HepG2 (cell line): ENCODE measurements around the gene ZBED5. TPM values are rescaled to one million over a fixed set of nuclear protein-coding genes. Genes with fewer than 3 reads are reported as not detected.

Source experiments
- HDAC2 ChIP-seq: sonication (generic); formaldehyde crosslinking; IDR thresholded peaks from 2 replicates; pipeline ENCODE4 v1.4.0; 2020; ENCODE audit warnings: missing genetic modification reagents
- KAT2B ChIP-seq: fragments of 150-350 bp; IDR thresholded peaks from 2 replicates; pipeline ENCODE4 v1.6.1; 2014; ENCODE audit warnings: low read depth, low read length, borderline replicate concordance
- KLF15 ChIP-seq: sonication (generic); formaldehyde crosslinking; IDR thresholded peaks from 2 replicates; pipeline ENCODE4 v1.8.1; 2023; ENCODE audit warnings: borderline replicate concordance, mild to moderate bottlenecking, inconsistent platforms, missing genetic modification reagents, mixed read lengths
- MEIS1 ChIP-seq: sonication (generic); formaldehyde crosslinking; IDR thresholded peaks from 2 replicates; pipeline ENCODE4 v1.9.0; 2021; ENCODE audit warnings: mild to moderate bottlenecking, missing genetic modification reagents, moderate library complexity, borderline replicate concordance
- REXO4 ChIP-seq: sonication (generic); formaldehyde crosslinking; IDR thresholded peaks from 2 replicates; pipeline ENCODE4 v1.8.0; 2022; ENCODE audit warnings: missing genetic modification reagents, mild to moderate bottlenecking, borderline replicate concordance
- RFX5 ChIP-seq: IDR thresholded peaks from 2 replicates; pipeline ENCODE4 v1.6.1; 2011; ENCODE audit warnings: low read depth, low read length, improper control_type of control experiment
- TRIM24 ChIP-seq: sonication (generic); formaldehyde crosslinking; IDR thresholded peaks from 2 replicates; pipeline ENCODE4 v1.8.0; 2022; ENCODE audit warnings: mild to moderate bottlenecking, missing genetic modification reagents
- YEATS2 ChIP-seq: sonication (generic); formaldehyde crosslinking; IDR thresholded peaks from 2 replicates; pipeline ENCODE4 v1.4.0; 2020; ENCODE audit warnings: missing genetic modification reagents, borderline replicate concordance
- ZNF24 ChIP-seq: fragments of 450-650 bp; IDR thresholded peaks from 2 replicates; pipeline ENCODE4 v1.6.1; 2017; ENCODE audit warnings: antibody characterized with exemption, mild to moderate bottlenecking
- ZNF343 ChIP-seq: sonication (generic); formaldehyde crosslinking; IDR thresholded peaks from 2 replicates; pipeline ENCODE4 v1.4.0; 2020; ENCODE audit warnings: mild to moderate bottlenecking, missing genetic modification reagents
- ZNF44 ChIP-seq: sonication (generic); formaldehyde crosslinking; IDR thresholded peaks from 2 replicates; pipeline ENCODE4 v1.5.1; 2020; ENCODE audit warnings: mild to moderate bottlenecking, missing genetic modification reagents
- ZNF558 ChIP-seq: sonication (generic); formaldehyde crosslinking; IDR thresholded peaks from 2 replicates; pipeline ENCODE4 v1.9.0; 2022; ENCODE audit warnings: mild to moderate bottlenecking, missing genetic modification reagents, borderline replicate concordance
- ZNF562 ChIP-seq: sonication (generic); formaldehyde crosslinking; IDR thresholded peaks from 2 replicates; pipeline ENCODE4 v1.8.0; 2022; ENCODE audit warnings: missing genetic modification reagents, borderline replicate concordance
- ZNF761 ChIP-seq: sonication (generic); formaldehyde crosslinking; conservative IDR thresholded peaks from 2 replicates; pipeline ENCODE4 v1.4.0; 2020; ENCODE audit warnings: mild to moderate bottlenecking, missing genetic modification reagents
- polyA plus RNA-seq, 8 experiments: library from polyadenylated mRNA; depleted of rRNA in 3 of 8; stranded (reverse) in 7 of 8; unstranded in 1 of 8; fragments of >200 nt; fragmentation: Illumina TruSeq in 4 of 8; extraction: Trizol in 4 of 8; gene quantifications; 2 replicates each; pipeline versions ENCODE4 v1.2.1 to v1.2.3, GENCODE V29; 2011 to 2016; ENCODE audit warnings: low read depth in 4 of 8, missing spikeins in 1 of 8, mixed read lengths in 1 of 8; ENCODE audit not compliant: insufficient read depth in 1 of 8
- total RNA-seq, 5 experiments: library from RNA; depleted of rRNA; stranded (reverse); fragments of >200 nt; fragmentation: Illumina TruSeq; extraction: Trizol; gene quantifications; 2 replicates each; pipeline ENCODE4 v1.2.3, GENCODE V29; 2016; ENCODE audit warnings: low read depth in 1 of 5
- TF ChIP-seq, protein P1 (sequence below): IDR thresholded peaks from 2 replicates; pipeline ENCODE4 v1.6.1; 2016
- TF ChIP-seq, protein P2 (sequence below): sonication (generic); formaldehyde crosslinking; IDR thresholded peaks from 2 replicates; pipeline ENCODE4 v1.4.0; 2020; ENCODE audit warnings: mild to moderate bottlenecking, low read depth, missing genetic modification reagents
- TF ChIP-seq, protein P3 (sequence below): sonication (generic); formaldehyde crosslinking; IDR thresholded peaks from 2 replicates; pipeline ENCODE4 v1.5.1; 2020; ENCODE audit warnings: missing genetic modification reagents, mild to moderate bottlenecking, borderline replicate concordance
- TF ChIP-seq, protein P4 (sequence below): sonication (generic); formaldehyde crosslinking; IDR thresholded peaks from 2 replicates; pipeline ENCODE4 v1.4.0; 2020; ENCODE audit warnings: missing genetic modification reagents, borderline replicate concordance
- TF ChIP-seq, protein P5 (sequence below): sonication (generic); formaldehyde crosslinking; IDR thresholded peaks from 2 replicates; pipeline ENCODE4 v1.4.0; 2020; ENCODE audit warnings: mild to moderate bottlenecking, missing genetic modification reagents, borderline replicate concordance
- TF ChIP-seq, protein P6 (sequence below): IDR thresholded peaks from 2 replicates; pipeline ENCODE4 v1.6.1; 2016; ENCODE audit warnings: low read depth

Gene ZBED5
- total and polyA plus RNA-seq, 2 of the 13 experiments (the other 11 are each of a cell fraction or from before 2014, with no cell fraction given): 18.2 to 38.6 TPM

DNA sequence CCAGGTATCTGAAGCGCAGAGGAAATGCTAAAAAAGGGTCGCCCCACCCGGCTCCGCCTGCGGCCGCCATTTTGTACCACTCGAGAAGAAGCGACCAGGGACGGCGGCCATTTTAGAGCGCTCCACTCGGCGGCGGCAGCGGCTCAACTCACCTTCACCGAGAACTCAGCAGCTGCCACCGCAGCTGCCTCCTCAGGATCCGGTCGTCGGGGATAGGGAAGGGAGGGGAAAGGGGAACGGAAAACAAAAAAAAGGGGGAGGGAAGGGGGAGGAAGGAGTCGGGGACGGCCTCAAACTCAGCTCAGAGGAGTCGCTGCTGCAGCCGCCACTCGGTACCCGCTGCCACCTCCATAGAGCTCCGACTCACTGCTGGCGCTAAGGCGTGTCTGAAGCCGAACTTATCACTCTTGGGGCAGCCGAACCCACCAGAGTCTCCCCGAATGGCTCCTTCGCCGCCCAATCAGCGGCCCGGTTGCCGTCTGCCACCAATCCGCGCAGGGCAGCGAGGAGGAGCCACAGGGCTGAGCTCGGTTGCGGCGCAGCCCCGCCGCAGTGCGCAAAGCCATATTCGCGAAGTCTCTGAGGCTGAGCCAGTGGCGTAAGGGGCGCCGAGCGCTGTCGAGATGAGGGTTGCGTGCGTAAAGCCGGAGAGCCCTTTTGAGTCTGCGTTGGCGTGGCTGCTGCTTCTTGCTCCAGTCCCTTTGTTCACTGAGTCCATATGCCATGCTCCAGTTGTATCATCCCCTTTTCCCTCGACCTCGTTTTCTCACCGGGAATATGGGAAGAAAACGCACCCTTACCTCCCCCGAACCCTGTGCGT lies 49.1 kb downstream of the ZBED5 start, which contains the start of gene EIF4G2 (continued):
- 0 out of 2 replicates have a peak, but pooled peaks have one; percentile 79 for TF ChIP-seq ZNF761
- TF ChIP-seq, protein P1, sequence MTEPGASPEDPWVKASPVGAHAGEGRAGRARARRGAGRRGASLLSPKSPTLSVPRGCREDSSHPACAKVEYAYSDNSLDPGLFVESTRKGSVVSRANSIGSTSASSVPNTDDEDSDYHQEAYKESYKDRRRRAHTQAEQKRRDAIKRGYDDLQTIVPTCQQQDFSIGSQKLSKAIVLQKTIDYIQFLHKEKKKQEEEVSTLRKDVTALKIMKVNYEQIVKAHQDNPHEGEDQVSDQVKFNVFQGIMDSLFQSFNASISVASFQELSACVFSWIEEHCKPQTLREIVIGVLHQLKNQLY (CRISPR knock-in tag): no peak; the same call in 1 of the 2 replicates
- peak; percentile 42; the same call in 1 of the 2 replicates for TF ChIP-seq KLF15 (CRISPR knock-in tag)
- TF ChIP-seq, protein P2, sequence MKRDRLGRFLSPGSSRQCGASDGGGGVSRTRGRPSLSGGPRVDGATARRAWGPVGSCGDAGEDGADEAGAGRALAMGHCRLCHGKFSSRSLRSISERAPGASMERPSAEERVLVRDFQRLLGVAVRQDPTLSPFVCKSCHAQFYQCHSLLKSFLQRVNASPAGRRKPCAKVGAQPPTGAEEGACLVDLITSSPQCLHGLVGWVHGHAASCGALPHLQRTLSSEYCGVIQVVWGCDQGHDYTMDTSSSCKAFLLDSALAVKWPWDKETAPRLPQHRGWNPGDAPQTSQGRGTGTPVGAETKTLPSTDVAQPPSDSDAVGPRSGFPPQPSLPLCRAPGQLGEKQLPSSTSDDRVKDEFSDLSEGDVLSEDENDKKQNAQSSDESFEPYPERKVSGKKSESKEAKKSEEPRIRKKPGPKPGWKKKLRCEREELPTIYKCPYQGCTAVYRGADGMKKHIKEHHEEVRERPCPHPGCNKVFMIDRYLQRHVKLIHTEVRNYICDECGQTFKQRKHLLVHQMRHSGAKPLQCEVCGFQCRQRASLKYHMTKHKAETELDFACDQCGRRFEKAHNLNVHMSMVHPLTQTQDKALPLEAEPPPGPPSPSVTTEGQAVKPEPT (CRISPR knock-in tag): peak; percentile 71; the same call in 1 of the 2 replicates
- TF ChIP-seq YEATS2 (CRISPR knock-in tag): peak; percentile 74; the same call in 1 of the 2 replicates
- TF ChIP-seq KAT2B: no peak
- TF ChIP-seq TRIM24 (CRISPR knock-in tag): no peak
- peak; percentile 74 for TF ChIP-seq RFX5
- peak; percentile 30; the same call in 1 of the 2 replicates for TF ChIP-seq HDAC2
- TF ChIP-seq, protein P3, sequence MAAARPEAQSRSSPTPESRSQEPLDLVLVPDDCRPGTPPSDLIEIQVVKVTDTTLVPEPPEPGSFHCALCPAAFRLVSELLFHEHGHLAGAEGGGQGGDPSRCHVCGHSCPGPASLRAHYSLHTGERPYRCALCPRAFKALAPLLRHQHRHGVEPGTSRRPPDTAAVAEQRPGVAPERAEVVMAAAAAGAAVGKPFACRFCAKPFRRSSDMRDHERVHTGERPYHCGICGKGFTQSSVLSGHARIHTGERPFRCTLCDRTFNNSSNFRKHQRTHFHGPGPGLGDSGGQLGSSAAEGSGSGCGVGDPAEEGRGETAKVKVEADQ (CRISPR knock-in tag): peak; percentile 50; the same call in 1 of the 2 replicates
- TF ChIP-seq, protein P4, sequence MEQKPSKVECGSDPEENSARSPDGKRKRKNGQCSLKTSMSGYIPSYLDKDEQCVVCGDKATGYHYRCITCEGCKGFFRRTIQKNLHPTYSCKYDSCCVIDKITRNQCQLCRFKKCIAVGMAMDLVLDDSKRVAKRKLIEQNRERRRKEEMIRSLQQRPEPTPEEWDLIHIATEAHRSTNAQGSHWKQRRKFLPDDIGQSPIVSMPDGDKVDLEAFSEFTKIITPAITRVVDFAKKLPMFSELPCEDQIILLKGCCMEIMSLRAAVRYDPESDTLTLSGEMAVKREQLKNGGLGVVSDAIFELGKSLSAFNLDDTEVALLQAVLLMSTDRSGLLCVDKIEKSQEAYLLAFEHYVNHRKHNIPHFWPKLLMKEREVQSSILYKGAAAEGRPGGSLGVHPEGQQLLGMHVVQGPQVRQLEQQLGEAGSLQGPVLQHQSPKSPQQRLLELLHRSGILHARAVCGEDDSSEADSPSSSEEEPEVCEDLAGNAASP (CRISPR knock-in tag): peak; percentile 55; the same call in 1 of the 2 replicates
- peak; percentile 93; the same call in 1 of the 2 replicates for TF ChIP-seq MEIS1 (CRISPR knock-in tag)
- no peak for TF ChIP-seq ZNF562 (CRISPR knock-in tag)
- TF ChIP-seq, protein P5, sequence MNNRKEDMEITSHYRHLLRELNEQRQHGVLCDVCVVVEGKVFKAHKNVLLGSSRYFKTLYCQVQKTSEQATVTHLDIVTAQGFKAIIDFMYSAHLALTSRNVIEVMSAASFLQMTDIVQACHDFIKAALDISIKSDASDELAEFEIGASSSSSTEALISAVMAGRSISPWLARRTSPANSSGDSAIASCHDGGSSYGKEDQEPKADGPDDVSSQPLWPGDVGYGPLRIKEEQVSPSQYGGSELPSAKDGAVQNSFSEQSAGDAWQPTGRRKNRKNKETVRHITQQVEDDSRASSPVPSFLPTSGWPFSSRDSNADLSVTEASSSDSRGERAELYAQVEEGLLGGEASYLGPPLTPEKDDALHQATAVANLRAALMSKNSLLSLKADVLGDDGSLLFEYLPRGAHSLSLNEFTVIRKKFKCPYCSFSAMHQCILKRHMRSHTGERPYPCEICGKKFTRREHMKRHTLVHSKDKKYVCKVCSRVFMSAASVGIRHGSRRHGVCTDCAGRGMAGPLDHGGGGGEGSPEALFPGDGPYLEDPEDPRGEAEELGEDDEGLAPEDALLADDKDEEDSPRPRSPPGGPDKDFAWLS (CRISPR knock-in tag): no peak
- TF ChIP-seq ZNF24: no peak
- TF ChIP-seq REXO4 (CRISPR knock-in tag): no peak
- TF ChIP-seq, protein P6, sequence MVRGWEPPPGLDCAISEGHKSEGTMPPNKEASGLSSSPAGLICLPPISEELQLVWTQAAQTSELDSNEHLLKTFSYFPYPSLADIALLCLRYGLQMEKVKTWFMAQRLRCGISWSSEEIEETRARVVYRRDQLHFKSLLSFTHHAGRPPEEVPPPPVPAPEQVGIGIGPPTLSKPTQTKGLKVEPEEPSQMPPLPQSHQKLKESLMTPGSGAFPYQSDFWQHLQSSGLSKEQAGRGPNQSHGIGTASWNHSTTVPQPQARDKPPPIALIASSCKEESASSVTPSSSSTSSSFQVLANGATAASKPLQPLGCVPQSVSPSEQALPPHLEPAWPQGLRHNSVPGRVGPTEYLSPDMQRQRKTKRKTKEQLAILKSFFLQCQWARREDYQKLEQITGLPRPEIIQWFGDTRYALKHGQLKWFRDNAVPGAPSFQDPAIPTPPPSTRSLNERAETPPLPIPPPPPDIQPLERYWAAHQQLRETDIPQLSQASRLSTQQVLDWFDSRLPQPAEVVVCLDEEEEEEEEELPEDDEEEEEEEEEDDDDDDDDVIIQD (CRISPR knock-in tag): peak; percentile 83
- TF ChIP-seq ZNF343 (CRISPR knock-in tag): peak; percentile 85
- no peak for TF ChIP-seq ZNF44 (CRISPR knock-in tag)
- peak; percentile 40; the same call in 1 of the 2 replicates for TF ChIP-seq ZNF558 (CRISPR knock-in tag)
